Omental fat pad (tissue), 4 donors: ENCODE results near the gene PTH1R. TPM values are rescaled to one million over a fixed set of nuclear protein-coding genes. Genes with fewer than 3 reads are reported as not detected.

ENCODE experiments used
- ATAC-seq: fragments of 150-250 bp; one replicate; pipeline ENCODE4 v1.9.1; 2016; ENCODE audit warnings: mild to moderate bottlenecking, moderate library complexity; ENCODE audit not compliant: low FRiP score
- DNase-seq: peaks from one replicate; pipeline ENCODE4 v3.0.0-alpha.2; 2019; ENCODE audit warnings: low spot score
- small RNA-seq: library from RNA; depleted of rRNA; stranded (forward); fragments of <200 nt; gene quantifications from one replicate; pipeline ENCODE3, GENCODE V24; 2016
- total RNA-seq, 4 donors: library from RNA; depleted of rRNA; stranded (reverse); fragments of >200 nt; gene quantifications; one replicate each; pipeline ENCODE4 v1.1.0, GENCODE V29; 2016
- TF ChIP-seq, protein P1 (sequence below), 3 donors: fragments of 450-650 bp; IDR thresholded peaks; one replicate each; pipeline ENCODE4 v1.5.1; 2016 to 2017; ENCODE audit warnings: antibody characterized with exemption in 3 of 3, mild to moderate bottlenecking in 3 of 3, moderate library complexity in 2 of 3

Gene PTH1R
- total RNA-seq, 4 donors from 2014 or later = 16.1 to 32.3 (median 17.9) TPM

DNA sequence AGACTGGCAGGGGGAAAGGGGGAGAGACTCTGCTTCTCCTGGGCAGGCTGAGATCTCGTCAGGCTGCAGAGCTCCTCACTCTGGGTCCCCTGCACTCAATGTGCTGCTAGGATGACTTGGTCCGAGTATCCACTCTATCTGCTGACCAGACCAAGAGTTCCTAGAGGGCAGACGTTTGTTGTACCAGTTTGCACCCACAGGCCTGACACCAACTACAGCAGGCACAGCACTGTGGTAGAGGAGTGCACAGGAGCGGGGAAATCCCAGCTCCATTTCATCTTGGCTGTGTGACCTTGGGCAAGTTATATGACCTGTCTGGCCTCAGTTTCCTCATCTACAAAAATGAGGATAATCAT lies 70.0 kb downstream of the PTH1R start:
- no peak for DNase-seq
- no peak for ATAC-seq
- TF ChIP-seq, protein P1, sequence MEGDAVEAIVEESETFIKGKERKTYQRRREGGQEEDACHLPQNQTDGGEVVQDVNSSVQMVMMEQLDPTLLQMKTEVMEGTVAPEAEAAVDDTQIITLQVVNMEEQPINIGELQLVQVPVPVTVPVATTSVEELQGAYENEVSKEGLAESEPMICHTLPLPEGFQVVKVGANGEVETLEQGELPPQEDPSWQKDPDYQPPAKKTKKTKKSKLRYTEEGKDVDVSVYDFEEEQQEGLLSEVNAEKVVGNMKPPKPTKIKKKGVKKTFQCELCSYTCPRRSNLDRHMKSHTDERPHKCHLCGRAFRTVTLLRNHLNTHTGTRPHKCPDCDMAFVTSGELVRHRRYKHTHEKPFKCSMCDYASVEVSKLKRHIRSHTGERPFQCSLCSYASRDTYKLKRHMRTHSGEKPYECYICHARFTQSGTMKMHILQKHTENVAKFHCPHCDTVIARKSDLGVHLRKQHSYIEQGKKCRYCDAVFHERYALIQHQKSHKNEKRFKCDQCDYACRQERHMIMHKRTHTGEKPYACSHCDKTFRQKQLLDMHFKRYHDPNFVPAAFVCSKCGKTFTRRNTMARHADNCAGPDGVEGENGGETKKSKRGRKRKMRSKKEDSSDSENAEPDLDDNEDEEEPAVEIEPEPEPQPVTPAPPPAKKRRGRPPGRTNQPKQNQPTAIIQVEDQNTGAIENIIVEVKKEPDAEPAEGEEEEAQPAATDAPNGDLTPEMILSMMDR (IDR thresholded peaks at IDR 0.05) = no peak

GRCh38 chr3:46947981-46948791 lies 70.7 kb downstream of the PTH1R start:
- ATAC-seq (peak; percentile 88), DNase-seq (no peak)
- TF ChIP-seq, protein P1 (IDR thresholded peaks at IDR 0.05) = no peak

GRCh38 chr3:46948830-46949671 lies 71.5 kb downstream of the PTH1R start:
- ATAC-seq = no peak
- TF ChIP-seq, protein P1 (IDR thresholded peaks at IDR 0.05) = no peak
- DNase-seq = no peak

- DNase-seq (no peak), ATAC-seq (no peak)
- TF ChIP-seq, protein P1 (IDR thresholded peaks at IDR 0.05) = no peak
Observed at GRCh38 chr3:46950177-46950576, 72.7 kb downstream of the PTH1R start.

DNA sequence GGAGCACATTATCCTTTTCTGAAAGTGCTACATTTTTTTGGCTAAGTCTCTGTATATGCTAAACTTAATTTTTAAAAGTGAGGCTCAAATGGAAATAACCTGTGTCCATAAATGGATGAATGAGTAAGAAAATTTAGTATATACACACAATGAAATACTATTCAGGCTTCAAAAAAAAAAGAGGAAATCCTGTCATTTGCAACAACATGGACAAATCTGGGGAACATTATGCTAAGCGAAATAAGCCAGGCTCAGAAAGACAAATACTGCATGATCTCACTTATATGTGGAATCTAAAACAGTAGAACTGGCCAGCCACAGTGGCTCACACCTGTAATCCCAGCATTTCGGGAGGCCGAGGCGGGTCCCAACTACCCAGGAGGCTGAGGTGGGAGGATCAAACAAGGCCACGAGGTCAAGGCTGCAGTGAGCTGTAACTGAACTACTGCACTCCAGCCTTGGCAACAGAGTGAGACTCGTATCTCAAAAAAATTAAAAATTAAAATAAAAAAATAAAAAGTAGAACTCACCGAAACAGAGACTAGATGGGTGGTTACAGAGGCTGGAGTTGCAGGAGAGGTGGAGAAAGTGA lies 73.2 kb downstream of the PTH1R start:
- TF ChIP-seq, protein P1 (IDR thresholded peaks at IDR 0.05) = no peak
- ATAC-seq (no peak), DNase-seq (no peak)

DNA sequence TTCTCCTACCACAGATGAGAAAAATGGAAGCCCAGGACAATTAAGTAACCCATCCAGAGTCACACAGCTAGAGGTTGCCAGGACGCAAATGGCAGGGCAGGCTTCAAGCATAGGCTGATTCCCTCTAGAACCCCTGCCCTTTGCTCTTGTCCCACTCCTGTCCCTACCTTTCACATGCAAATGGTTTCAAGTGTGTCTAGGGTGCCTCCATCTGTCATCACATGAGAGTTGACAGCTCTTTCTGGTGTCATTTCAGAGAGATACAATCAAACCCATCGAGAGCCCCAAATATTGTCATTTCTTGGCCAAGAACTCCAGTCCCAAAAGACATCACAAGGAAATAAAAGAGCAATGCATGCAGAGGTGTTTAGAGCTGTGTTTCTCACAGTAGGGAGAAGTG lies 75.3 kb downstream of the PTH1R start:
- DNase-seq = no peak
- TF ChIP-seq, protein P1 (IDR thresholded peaks at IDR 0.05) = no peak
- ATAC-seq = no peak

Small RNA genes lying within 50 kb of the gene (small RNA-seq; reads per million reads assigned to genes)
- not detected for gene AC109583.2

Other genes with a start within 250 kb of the PTH1R start
- gene ALS2CL, start 184.0 kb upstream of the PTH1R start, total RNA-seq = 10 to 100 TPM in 1 of 4 donors, 1 to 10 TPM in 3; 3.7 to 30.6 (median 6.7) TPM
- gene TMIE, start 176.3 kb upstream of the PTH1R start, total RNA-seq = under 1 TPM in 1 of 4 donors, not detected in 3; 0.79 TPM
- under 1 TPM in 1 of 4 donors, not detected in 3; 0.32 TPM for gene PRSS50, start 159.9 kb upstream of the PTH1R start, total RNA-seq
- gene MYL3, start 14.3 kb upstream of the PTH1R start, total RNA-seq = 10 to 100 TPM in 1 of 4 donors, 1 to 10 TPM in 3; 3.9 to 11.7 (median 5.0) TPM
- gene CCDC12, start 99.0 kb downstream of the PTH1R start, total RNA-seq = 10 to 100 TPM; 30.8 to 61.5 (median 45.4) TPM
- gene NBEAL2, start 101.9 kb downstream of the PTH1R start, total RNA-seq = 100 to 1,000 TPM in 1 of 4 donors, 10 to 100 TPM in 3; 17.4 to 113 (median 33.6) TPM